Neuronal stem cell (in vitro differentiated cells): ENCODE measurements around the gene SDHAF2.

Source experiments
- DNase-seq: peaks from one replicate; pipeline ENCODE4 v3.0.0-alpha.2; 2013; ENCODE audit warnings: low spot score
- H2AFZ ChIP-seq: one replicate; pipeline ENCODE4 v1.6.1; 2013; ENCODE audit warnings: mild to moderate bottlenecking, low read length, inconsistent platforms
- H2AK5ac ChIP-seq: 2 replicates; pipeline ENCODE4 v1.6.1; 2013; ENCODE audit warnings: low read depth, mild to moderate bottlenecking, inconsistent platforms, low read length, moderate library complexity, mixed read lengths
- H2BK120ac ChIP-seq: 2 replicates; pipeline ENCODE4 v1.6.1; 2013; ENCODE audit warnings: low read depth, mild to moderate bottlenecking, inconsistent platforms, low read length, moderate library complexity, mixed read lengths
- H2BK12ac ChIP-seq: one replicate; pipeline ENCODE4 v1.6.1; 2013; ENCODE audit warnings: low read length, inconsistent platforms
- H2BK15ac ChIP-seq: 2 replicates; pipeline ENCODE4 v1.6.1; 2013; ENCODE audit warnings: mild to moderate bottlenecking, low read length, inconsistent platforms, mixed read lengths
- H2BK5ac ChIP-seq: one replicate; pipeline ENCODE4 v1.6.1; 2013; ENCODE audit warnings: inconsistent platforms, mild to moderate bottlenecking, low read length, moderate library complexity
- H3K14ac ChIP-seq: one replicate; pipeline ENCODE4 v1.6.1; 2013; ENCODE audit warnings: low read length, inconsistent platforms
- H3K18ac ChIP-seq: 2 replicates; pipeline ENCODE4 v1.6.1; 2013; ENCODE audit warnings: low read length, inconsistent platforms
- H3K23ac ChIP-seq: 2 replicates; pipeline ENCODE4 v1.6.1; 2013; ENCODE audit warnings: low read depth, mild to moderate bottlenecking, mixed read lengths, low read length, inconsistent platforms; ENCODE audit not compliant: poor library complexity
- H3K27ac ChIP-seq: replicated peaks from 3 replicates; pipeline ENCODE4 v1.5.1; 2013; ENCODE audit warnings: low read length, inconsistent platforms
- H3K27me3 ChIP-seq, 3 experiments: 2 replicates each; pipeline ENCODE4 v1.6.1; 2013; ENCODE audit warnings: low read length in 3 of 3, mild to moderate bottlenecking in 2 of 3, inconsistent platforms in 1 of 3, low read depth in 1 of 3, mixed read lengths in 1 of 3, moderate library complexity in 1 of 3; ENCODE audit not compliant: control insufficient read depth in 3 of 3, insufficient read depth in 3 of 3
- H3K36me3 ChIP-seq, 2 donors: replicated peaks in 1 of 2; 2 replicates each; pipeline ENCODE4 v1.6.1; 2013; ENCODE audit warnings: low read length in 2 of 2; ENCODE audit not compliant: control insufficient read depth in 2 of 2, insufficient read depth in 2 of 2
- H3K4ac ChIP-seq: 2 replicates; pipeline ENCODE4 v1.6.1; 2013; ENCODE audit warnings: inconsistent platforms, mild to moderate bottlenecking, low read length, moderate library complexity
- H3K4me1 ChIP-seq, 2 donors: 1 replicate in 1 of 2; 2 replicates in 1 of 2; pipeline ENCODE4 v1.6.1; 2013; ENCODE audit warnings: low read length in 2 of 2, low read depth in 1 of 2; ENCODE audit not compliant: control insufficient read depth in 2 of 2, insufficient read depth in 1 of 2
- H3K4me2 ChIP-seq: one replicate; pipeline ENCODE4 v1.6.1; 2013; ENCODE audit warnings: mild to moderate bottlenecking, low read length, inconsistent platforms; ENCODE audit not compliant: insufficient read depth, poor library complexity, severe bottlenecking
- H3K4me3 ChIP-seq, 2 donors: 2 replicates each; pipeline ENCODE4 v1.5.1; 2013; ENCODE audit warnings: low read length in 2 of 2, mild to moderate bottlenecking in 2 of 2, inconsistent platforms in 1 of 2, moderate library complexity in 1 of 2
- H3K79me1 ChIP-seq: one replicate; pipeline ENCODE4 v1.6.1; 2013; ENCODE audit warnings: low read depth, mild to moderate bottlenecking, inconsistent platforms, low read length, moderate library complexity
- H3K9ac ChIP-seq: one replicate; pipeline ENCODE4 v1.6.1; 2013; ENCODE audit warnings: mild to moderate bottlenecking, low read depth, low read length, inconsistent platforms; ENCODE audit not compliant: poor library complexity
- H3K9me3 ChIP-seq, 2 donors: replicated peaks in 1 of 2; 2 replicates each; pipeline versions ENCODE3 to v1.6.1; 2013; ENCODE audit warnings: low read length in 2 of 2, mild to moderate bottlenecking in 2 of 2, inconsistent platforms in 1 of 2, low read depth in 1 of 2, mixed read lengths in 1 of 2, moderate library complexity in 1 of 2; ENCODE audit not compliant: control insufficient read depth in 2 of 2, insufficient read depth in 1 of 2
- H4K8ac ChIP-seq: one replicate; pipeline ENCODE4 v1.6.1; 2013; ENCODE audit warnings: low read depth, mild to moderate bottlenecking, inconsistent platforms, low read length, moderate library complexity
- H4K91ac ChIP-seq: one replicate; pipeline ENCODE4 v1.6.1; 2013; ENCODE audit warnings: low read length, low read depth, mild to moderate bottlenecking, inconsistent platforms; ENCODE audit not compliant: poor library complexity
- WGBS, 2 donors: extraction: QIAGEN DNeasy Blood & Tissue Kit; methylation state at CpG; one replicate each; pipeline ENCODE4 v1.1.7; 2013; ENCODE audit warnings: missing lambda C conversion rate in 2 of 2, mixed read lengths in 1 of 2; ENCODE audit not compliant: insufficient read length in 2 of 2, insufficient replicate concordance in 1 of 2; ENCODE audit errors: extremely low coverage in 2 of 2; 5-methylcytosine and 5-hydroxymethylcytosine counted together

SDHAF2 gene

DNA sequence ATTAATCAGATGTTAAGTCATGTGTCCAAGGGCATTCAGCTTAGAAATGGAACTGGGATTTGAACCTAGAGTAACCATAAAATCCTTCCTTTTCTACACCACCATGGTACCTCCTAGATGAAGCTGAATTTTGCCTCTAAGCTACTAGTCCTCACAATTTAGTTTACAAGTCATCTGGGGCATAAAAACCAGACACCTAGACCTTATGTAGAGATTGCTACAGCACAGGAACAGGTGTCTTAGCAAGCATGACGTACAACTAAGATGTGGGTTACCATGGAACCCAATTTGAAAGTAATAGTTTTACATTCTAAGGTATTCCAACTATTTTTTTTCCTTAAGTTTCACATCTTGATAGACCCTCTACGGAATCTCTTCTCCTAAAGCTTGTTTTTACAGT, 28.4 kb upstream of the SDHAF2 start:
- no peak overlapping the region for H3K27ac ChIP-seq
- H2AFZ ChIP-seq = no peak overlapping the region
- H3K14ac ChIP-seq = no peak overlapping the region
- H2BK5ac ChIP-seq = no peak overlapping the region
- no peak overlapping the region for H2BK120ac ChIP-seq
- no peak overlapping the region for H2BK12ac ChIP-seq
- no peak overlapping the region for H4K91ac ChIP-seq
- no peak overlapping the region for H3K4me3 ChIP-seq
- H3K4me2 ChIP-seq = no peak overlapping the region
- H3K18ac ChIP-seq = no peak overlapping the region
- no peak overlapping the region for H2AK5ac ChIP-seq
- peaks cover 40 to 86% of the 10 kb centered on the region in 2 donors for H3K36me3 ChIP-seq
- no peak overlapping the region for H4K8ac ChIP-seq
- no peak for DNase-seq
- no peaks in the 10 kb centered on the region for H3K4me1 ChIP-seq
- no peak overlapping the region for H3K23ac ChIP-seq
- peaks cover 1% of the 10 kb centered on the region for H3K79me1 ChIP-seq
- H3K27me3 ChIP-seq = no peaks in the 10 kb centered on the region
- no peak overlapping the region for H2BK15ac ChIP-seq
- H3K9me3 ChIP-seq = no peaks in the 10 kb centered on the region
- no peak overlapping the region for H3K4ac ChIP-seq
- no peak overlapping the region for H3K9ac ChIP-seq
- no CpG with 5 or more reads among the region's 2 CpGs for WGBS, 2 donors

DNA sequence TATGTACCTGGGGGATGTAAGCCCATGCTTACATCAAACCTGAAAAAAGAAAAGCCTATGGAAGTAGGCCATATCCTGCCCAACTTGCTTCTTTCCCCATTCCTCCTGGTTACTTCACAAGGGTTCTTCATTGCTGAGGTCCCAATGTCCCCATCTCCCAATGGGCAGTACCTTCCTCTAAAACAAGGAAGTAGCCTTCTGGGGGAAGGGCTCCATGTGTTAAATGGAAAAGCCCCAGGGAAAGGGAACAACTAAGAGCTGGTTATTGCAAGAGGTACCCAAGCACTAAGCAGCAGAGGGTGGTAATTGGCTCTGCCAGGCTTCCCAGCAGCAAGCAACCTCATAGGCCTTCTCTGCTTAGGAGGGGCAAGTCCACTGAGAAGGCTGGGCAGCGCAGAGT, 26.3 kb upstream of the SDHAF2 start:
- no peak overlapping the region for H2AFZ ChIP-seq
- H4K91ac ChIP-seq = no peak overlapping the region
- no peak overlapping the region for H3K9ac ChIP-seq
- H3K14ac ChIP-seq = no peak overlapping the region
- H3K27ac ChIP-seq = no peak overlapping the region
- H2BK15ac ChIP-seq = no peak overlapping the region
- no peaks in the 10 kb centered on the region for H3K4me1 ChIP-seq
- H2BK5ac ChIP-seq = no peak overlapping the region
- no peak overlapping the region for H2AK5ac ChIP-seq
- no peaks in the 10 kb centered on the region for H3K27me3 ChIP-seq
- no peak overlapping the region for H3K4me2 ChIP-seq
- H3K18ac ChIP-seq = no peak overlapping the region
- H2BK12ac ChIP-seq = no peak overlapping the region
- H2BK120ac ChIP-seq = no peak overlapping the region
- H4K8ac ChIP-seq = no peak overlapping the region
- WGBS, 2 donors = no CpG with 5 or more reads among the region's 1 CpG
- H3K79me1 ChIP-seq = peaks cover 1% of the 10 kb centered on the region
- DNase-seq = no peak
- no peak overlapping the region for H3K4me3 ChIP-seq
- H3K23ac ChIP-seq = no peak overlapping the region
- H3K36me3 ChIP-seq = peaks cover 40 to 90% of the 10 kb centered on the region in 2 donors
- no peak overlapping the region for H3K4ac ChIP-seq
- H3K9me3 ChIP-seq = peaks cover 0 to 2% of the 10 kb centered on the region in 2 donors

DNA sequence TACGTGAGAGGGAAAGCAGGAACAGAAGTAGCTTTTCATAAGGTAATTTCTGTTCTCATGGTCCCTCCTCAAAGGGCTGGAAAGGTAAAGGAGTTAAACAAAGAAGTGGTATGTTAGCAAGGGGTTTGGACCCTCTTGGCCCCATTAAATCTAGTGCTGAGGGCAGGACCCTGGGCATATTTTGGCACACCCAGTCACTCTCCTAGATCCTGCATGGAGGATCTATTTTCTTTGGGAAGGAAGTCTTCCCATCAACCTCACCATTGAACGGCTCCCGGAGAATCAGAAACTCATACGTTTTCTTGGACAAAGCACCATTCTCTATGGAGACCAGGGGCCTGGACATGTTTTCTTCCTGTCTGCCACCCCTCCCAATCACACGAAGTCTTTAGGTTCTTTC, 25.8 kb upstream of the SDHAF2 start:
- Histone ChIP-seq H3K14ac (no peak overlapping the region), H3K36me3 (peaks cover 43 to 90% of the 10 kb centered on the region in 2 donors), H3K4ac (no peak overlapping the region), H2AFZ (no peak overlapping the region), H3K4me2 (no peak overlapping the region), H3K23ac (no peak overlapping the region), H2BK5ac (no peak overlapping the region), H3K9me3 (peaks cover 0 to 2% of the 10 kb centered on the region in 2 donors), H3K4me1 (no peaks in the 10 kb centered on the region), H3K9ac (no peak overlapping the region), H4K8ac (no peak overlapping the region), H3K27me3 (no peaks in the 10 kb centered on the region), H2BK120ac (no peak overlapping the region), H4K91ac (no peak overlapping the region), H3K79me1 (peaks cover 1% of the 10 kb centered on the region), H2AK5ac (no peak overlapping the region), H3K27ac (no peak overlapping the region), H2BK15ac (no peak overlapping the region), H3K18ac (no peak overlapping the region), H3K4me3 (no peak overlapping the region), H2BK12ac (no peak overlapping the region)
- no peak for DNase-seq
- WGBS, 2 donors = no CpG with 5 or more reads among the region's 5 CpGs

DNA sequence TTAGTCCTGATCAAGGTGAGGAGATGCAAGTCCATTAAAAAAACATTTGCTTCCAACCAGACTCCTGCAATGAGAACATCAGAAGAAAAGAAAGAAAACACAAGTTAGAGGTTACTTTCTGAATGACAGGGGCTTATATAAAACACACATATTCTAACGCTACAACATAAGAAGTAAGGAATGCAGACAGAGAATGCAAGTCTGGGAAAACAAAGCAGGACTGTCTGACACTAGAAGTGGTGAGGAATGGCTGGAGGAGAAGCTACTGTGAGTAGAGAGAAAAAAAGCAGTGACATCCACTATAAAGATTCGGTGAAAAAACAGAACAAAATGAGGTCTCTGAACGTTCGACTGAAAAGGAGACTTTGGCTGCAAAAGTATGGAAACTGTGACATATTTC, 25.3 kb upstream of the SDHAF2 start:
- H3K9ac ChIP-seq = no peak overlapping the region
- no peak overlapping the region for H2AFZ ChIP-seq
- H2BK5ac ChIP-seq = no peak overlapping the region
- no peak overlapping the region for H2BK15ac ChIP-seq
- H3K14ac ChIP-seq = no peak overlapping the region
- no peak overlapping the region for H3K23ac ChIP-seq
- H3K36me3 ChIP-seq = peaks cover 43 to 92% of the 10 kb centered on the region in 2 donors
- no peak overlapping the region for H3K27ac ChIP-seq
- H3K79me1 ChIP-seq = peaks cover 1% of the 10 kb centered on the region
- no peak overlapping the region for H4K91ac ChIP-seq
- H4K8ac ChIP-seq = no peak overlapping the region
- H3K4ac ChIP-seq = no peak overlapping the region
- no peaks in the 10 kb centered on the region for H3K4me1 ChIP-seq
- no peaks in the 10 kb centered on the region for H3K27me3 ChIP-seq
- H2BK120ac ChIP-seq = no peak overlapping the region
- WGBS, 2 donors = no CpG with 5 or more reads among the region's 4 CpGs
- H3K4me2 ChIP-seq = no peak overlapping the region
- DNase-seq = no peak
- H3K9me3 ChIP-seq = peaks cover 0 to 2% of the 10 kb centered on the region in 2 donors
- no peak overlapping the region for H2BK12ac ChIP-seq
- H3K18ac ChIP-seq = no peak overlapping the region
- H2AK5ac ChIP-seq = no peak overlapping the region
- no peak overlapping the region for H3K4me3 ChIP-seq
